Tibial nerve (tissue), 4 donors: Measurements from ENCODE around the gene KRTAP4-2.
"Not testable (repeated sequence)": the region's sequence is repeated elsewhere in the genome, so short reads cannot be mapped to it uniquely, and the experiment has no call there.

Experiments
- CTCF ChIP-seq, 5 experiments: fragments of 200-600 bp in 3 of 5; fragments of 450-650 bp in 2 of 5; sonication (generic) in 3 of 5; IDR thresholded peaks; one replicate each; pipeline ENCODE4 v1.5.1; 2016 to 2019; ENCODE audit warnings: antibody characterized with exemption in 5 of 5, mild to moderate bottlenecking in 3 of 5, moderate library complexity in 2 of 5
- EP300 ChIP-seq, 2 donors: sonication (generic); formaldehyde crosslinking; IDR thresholded peaks; one replicate each; pipeline ENCODE4 v1.6.1; 2017; ENCODE audit warnings: antibody characterized with exemption in 2 of 2, mild to moderate bottlenecking in 1 of 2

GRCh38 chr17:41160190-41160589 is 17.8 kb downstream of the KRTAP4-2 start:
- TF ChIP-seq CTCF, EP300 (IDR thresholded peaks at IDR 0.05): not testable (repeated sequence)
